B cell (primary cell): ENCODE measurements around the gene AIMP2. TPM values are rescaled to one million over a fixed set of nuclear protein-coding genes. Genes with fewer than 3 reads are reported as not detected.

ENCODE experiments used
- ATAC-seq: fragments of 200-7000 bp; cut with Tn5 transposase; one replicate; pipeline ENCODE4 v1.10.0; 2021; ENCODE audit warnings: low read depth, mild to moderate bottlenecking, moderate number of reproducible peaks, moderate library complexity
- CTCF ChIA-PET: fragments of 350-600 bp; sonication (Branson Sonifier 250); formaldehyde crosslinking; loops from one replicate; lab custom pipeline; 2021; ENCODE audit warnings: antibody characterized with exemption, inconsistent platforms; lab: Charles Lee
- POLR2A ChIA-PET: fragments of 350-600 bp; sonication (Branson Sonifier 250); formaldehyde crosslinking; loops from one replicate; lab custom pipeline; 2021; ENCODE audit warnings: antibody characterized with exemption; lab: Charles Lee
- DNase-seq: peaks from one replicate; pipeline ENCODE4 v3.0.0; 2013
- H2AFZ ChIP-seq: 2 replicates; pipeline ENCODE4 v1.6.1; 2012; ENCODE audit warnings: mild to moderate bottlenecking, low read depth, low read length; ENCODE audit not compliant: insufficient read depth, poor library complexity, severe bottlenecking
- H3K27ac ChIP-seq, 2 donors: 1 replicate in 1 of 2; 2 replicates in 1 of 2; pipeline ENCODE4 v1.5.1; 2012 to 2013; ENCODE audit warnings: low read length in 2 of 2, mild to moderate bottlenecking in 2 of 2, moderate library complexity in 1 of 2
- H3K27me3 ChIP-seq, 4 experiments: fragments of 200-600 bp in 1 of 4; sonication (generic) in 1 of 4; replicated peaks in 1 of 4; 1 replicate in 2 of 4; 2 replicates in 2 of 4; pipeline versions ENCODE4 v1.6.1 to v1.7.0; 2013 to 2016; ENCODE audit warnings: low read length in 3 of 4, mild to moderate bottlenecking in 2 of 4, mixed read lengths in 1 of 4, moderate library complexity in 1 of 4; ENCODE audit not compliant: insufficient read depth in 4 of 4, control insufficient read depth in 3 of 4; ENCODE audit errors: control extremely low read depth in 1 of 4
- H3K36me3 ChIP-seq, 2 experiments: replicated peaks in 1 of 2; 1 replicate in 1 of 2; 2 replicates in 1 of 2; pipeline versions ENCODE4 v1.6.1 to v1.7.1; 2013; ENCODE audit warnings: low read length in 1 of 2; ENCODE audit not compliant: insufficient read depth in 2 of 2, control insufficient read depth in 1 of 2; ENCODE audit errors: control extremely low read depth in 1 of 2, extremely low read depth in 1 of 2
- H3K4me1 ChIP-seq, 2 donors: fragments of 200-600 bp in 1 of 2; sonication (generic) in 1 of 2; 1 replicate in 1 of 2; 2 replicates in 1 of 2; pipeline versions ENCODE4 v1.5.1 to v1.6.1; 2013 to 2017; ENCODE audit warnings: low read length in 2 of 2; ENCODE audit not compliant: control insufficient read depth in 2 of 2, insufficient read depth in 2 of 2
- H3K4me2 ChIP-seq: replicated peaks from 2 replicates; pipeline ENCODE3; 2012; ENCODE audit warnings: mild to moderate bottlenecking, low read depth, low read length; ENCODE audit not compliant: poor library complexity, severe bottlenecking
- H3K4me3 ChIP-seq, 5 experiments: fragments of 200-600 bp in 1 of 5; sonication (generic) in 1 of 5; 1 replicate in 3 of 5; 2 replicates in 2 of 5; pipeline versions ENCODE4 v1.5.1 to v1.7.0; 2011 to 2016; ENCODE audit warnings: low read length in 4 of 5, mild to moderate bottlenecking in 4 of 5, low read depth in 2 of 5, control low read depth in 1 of 5, moderate library complexity in 1 of 5; ENCODE audit not compliant: insufficient read depth in 1 of 5; ENCODE audit errors: control extremely low read depth in 1 of 5, extremely low read depth in 1 of 5
- H3K79me2 ChIP-seq: fragments of 200-600 bp; sonication (generic); one replicate; pipeline ENCODE4 v1.6.0; 2016; ENCODE audit warnings: low read length; ENCODE audit not compliant: control insufficient read depth, insufficient read depth
- H3K9ac ChIP-seq: fragments of 200-600 bp; sonication (generic); 2 replicates; pipeline ENCODE4 v1.6.1; 2017; ENCODE audit warnings: mild to moderate bottlenecking, low read length, moderate library complexity
- H3K9me3 ChIP-seq, 3 donors: one replicate each; pipeline versions ENCODE4 v1.6.1 to v1.7.1; 2013; ENCODE audit warnings: low read length in 2 of 3; ENCODE audit not compliant: control insufficient read depth in 2 of 3, insufficient read depth in 1 of 3; ENCODE audit errors: control extremely low read depth in 1 of 3
- H4K20me1 ChIP-seq: 2 replicates; pipeline ENCODE4 v1.6.0; 2012; ENCODE audit warnings: mild to moderate bottlenecking, low read length; ENCODE audit not compliant: insufficient read depth, control insufficient read depth, poor library complexity, severe bottlenecking
- H3K27ac Mint-ChIP-seq: one replicate; pipeline ENCODE4 v1.8.0; 2021; ENCODE audit warnings: mixed read lengths
- H3K27me3 Mint-ChIP-seq: one replicate; pipeline ENCODE4 v1.8.0; 2021; ENCODE audit warnings: mixed read lengths
- H3K4me1 Mint-ChIP-seq: one replicate; pipeline ENCODE4 v1.8.0; 2021; ENCODE audit warnings: mixed read lengths
- H3K4me3 Mint-ChIP-seq: one replicate; pipeline ENCODE4 v1.8.0; 2021; ENCODE audit warnings: mixed read lengths
- H3K9me3 Mint-ChIP-seq: one replicate; pipeline ENCODE4 v1.8.0; 2022; ENCODE audit warnings: mixed read lengths; ENCODE audit not compliant: insufficient read depth
- EZH2 ChIP-seq: IDR thresholded peaks from 2 replicates; pipeline ENCODE4 v1.6.1; 2012; ENCODE audit warnings: borderline replicate concordance, low read depth, mild to moderate bottlenecking, moderate library complexity, low read length; ENCODE audit not compliant: insufficient read depth, poor library complexity, severe bottlenecking
- WGBS: methylation state at CpG from one replicate; pipeline ENCODE4 v1.1.5; 2013; ENCODE audit warnings: missing lambda C conversion rate; ENCODE audit not compliant: insufficient coverage; 5-methylcytosine and 5-hydroxymethylcytosine counted together
- intact Hi-C: fragments of 100-400 bp; cut with micrococcal nuclease; formaldehyde crosslinking; loops from one replicate; pipeline ENCODE4 v1.10.0; 2022
- polyA plus RNA-seq: library from polyadenylated mRNA; depleted of rRNA; stranded (reverse); fragments of >200 nt; gene quantifications from 2 replicates; pipeline ENCODE4 v1.2.3, GENCODE V29; 2012
- total RNA-seq, 2 donors: library from RNA; stranded (reverse); fragments of 120-200 nt in 1 of 2; gene quantifications; 1 replicate in 1 of 2; 2 replicates in 1 of 2; pipeline versions ENCODE4 v1.2.3 to v1.2.4, GENCODE V29; 2013 to 2022
- TF ChIP-seq, protein P1 (sequence below): fragments of 200-600 bp; IDR thresholded peaks from one replicate; pipeline ENCODE4 v1.8.0; 2022; ENCODE audit warnings: antibody characterized with exemption, mild to moderate bottlenecking

The AIMP2 gene
- total and polyA plus RNA-seq, 2 donors (not counting 1 experiment from before 2014, with no cell fraction given) = 11.7 to 14.0 TPM

DNA sequence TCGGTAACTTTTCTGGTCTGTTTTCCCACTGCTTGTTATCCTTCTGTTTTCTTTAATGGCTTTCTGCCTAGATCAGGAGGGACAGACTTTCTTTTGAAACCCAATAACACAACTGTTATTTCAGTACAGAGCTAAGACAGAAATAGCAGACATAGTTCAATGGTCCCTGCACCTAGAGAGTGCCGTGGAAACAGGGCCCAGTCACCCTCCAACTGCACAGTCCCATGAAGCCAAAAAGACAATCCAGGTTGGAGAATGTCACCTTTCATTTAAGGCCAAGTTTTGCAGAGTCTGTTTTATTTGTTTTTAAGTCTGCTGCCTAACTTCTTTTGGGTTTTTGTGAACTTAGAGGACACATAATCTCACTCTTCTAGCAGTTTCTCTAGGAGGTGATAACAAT lies 2.5 kb downstream of the AIMP2 start:
- Mint-ChIP-seq H3K4me1 (peaks cover 36% of the 10 kb centered on the region), H3K27me3 (no peaks in the 10 kb centered on the region), H3K4me3 (no peak overlapping the region), H3K9me3 (no peaks in the 10 kb centered on the region), H3K27ac (no peak overlapping the region)
- H2AFZ ChIP-seq = no peak overlapping the region
- H3K27me3 ChIP-seq = no peaks in the 10 kb centered on the region
- DNase-seq = no peak
- H3K79me2 ChIP-seq = peaks cover 58% of the 10 kb centered on the region
- no peak for TF ChIP-seq EZH2
- TF ChIP-seq, protein P1, sequence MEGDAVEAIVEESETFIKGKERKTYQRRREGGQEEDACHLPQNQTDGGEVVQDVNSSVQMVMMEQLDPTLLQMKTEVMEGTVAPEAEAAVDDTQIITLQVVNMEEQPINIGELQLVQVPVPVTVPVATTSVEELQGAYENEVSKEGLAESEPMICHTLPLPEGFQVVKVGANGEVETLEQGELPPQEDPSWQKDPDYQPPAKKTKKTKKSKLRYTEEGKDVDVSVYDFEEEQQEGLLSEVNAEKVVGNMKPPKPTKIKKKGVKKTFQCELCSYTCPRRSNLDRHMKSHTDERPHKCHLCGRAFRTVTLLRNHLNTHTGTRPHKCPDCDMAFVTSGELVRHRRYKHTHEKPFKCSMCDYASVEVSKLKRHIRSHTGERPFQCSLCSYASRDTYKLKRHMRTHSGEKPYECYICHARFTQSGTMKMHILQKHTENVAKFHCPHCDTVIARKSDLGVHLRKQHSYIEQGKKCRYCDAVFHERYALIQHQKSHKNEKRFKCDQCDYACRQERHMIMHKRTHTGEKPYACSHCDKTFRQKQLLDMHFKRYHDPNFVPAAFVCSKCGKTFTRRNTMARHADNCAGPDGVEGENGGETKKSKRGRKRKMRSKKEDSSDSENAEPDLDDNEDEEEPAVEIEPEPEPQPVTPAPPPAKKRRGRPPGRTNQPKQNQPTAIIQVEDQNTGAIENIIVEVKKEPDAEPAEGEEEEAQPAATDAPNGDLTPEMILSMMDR = no peak
- ATAC-seq = no peak
- H3K9ac ChIP-seq = no peak overlapping the region
- intact Hi-C loops = no loop called here
- H3K4me3 ChIP-seq = no peak overlapping the region
- CTCF ChIA-PET = interaction anchor here (1.2 to 2.3 kb wide), 2 partner anchors 14 to 309 kb away, joined by 3 to 5 read pairs; no protein-coding TSS in a partner anchor
- 100% methylated on average over 1 of the region's 2 CpGs for WGBS
- POLR2A ChIA-PET = no interaction called here
- H3K4me1 ChIP-seq = peaks cover 3 to 9% of the 10 kb centered on the region in 2 donors
- no peak overlapping the region for H3K27ac ChIP-seq
- no peaks in the 10 kb centered on the region for H3K9me3 ChIP-seq
- no peak overlapping the region for H3K4me2 ChIP-seq
- peaks cover 4% of the 10 kb centered on the region for H4K20me1 ChIP-seq
- H3K36me3 ChIP-seq = peaks cover 0 to 16% of the 10 kb centered on the region in 2 experiments

DNA sequence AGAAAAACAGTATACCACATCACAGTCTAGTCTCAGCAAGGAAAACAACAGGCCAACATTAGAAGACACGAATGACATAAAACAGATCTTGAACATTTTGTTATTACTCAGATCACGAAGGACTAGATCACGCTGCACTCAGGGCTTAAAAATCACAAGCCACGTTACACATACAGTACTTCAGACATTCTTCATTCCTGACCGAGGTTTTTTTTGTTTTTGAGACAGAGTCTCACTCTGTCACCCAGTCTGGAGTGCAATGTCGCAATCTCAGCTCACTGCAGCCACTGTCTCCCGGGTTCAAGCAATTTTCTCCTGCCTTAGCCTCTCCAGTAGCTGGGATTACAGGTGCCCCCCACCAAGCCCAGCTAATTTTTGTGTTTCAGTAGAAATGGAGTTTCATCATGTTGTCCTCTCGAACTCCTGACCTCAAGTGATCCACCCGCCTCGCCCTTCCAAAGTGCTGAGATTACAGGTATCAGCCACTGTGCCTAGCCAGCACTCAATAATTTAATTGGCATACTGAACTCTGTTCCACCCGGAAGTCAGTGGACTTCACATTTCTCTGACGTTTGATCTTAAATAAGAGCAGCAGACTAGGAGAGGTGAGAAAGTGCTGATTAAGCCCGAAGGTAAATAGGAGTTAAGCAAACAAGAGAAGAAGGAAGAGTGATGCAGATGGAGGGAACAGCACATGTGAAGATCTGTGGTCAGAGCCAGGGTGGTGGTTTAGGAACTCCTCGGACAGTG lies 3.5 kb downstream of the AIMP2 start:
- Histone ChIP-seq H3K9ac (no peak overlapping the region), H3K4me2 (no peak overlapping the region), H3K79me2 (peaks cover 52% of the 10 kb centered on the region), H3K36me3 (peaks cover 0 to 21% of the 10 kb centered on the region in 2 experiments), H3K4me3 (no peak overlapping the region), H2AFZ (no peak overlapping the region), H3K9me3 (no peaks in the 10 kb centered on the region), H3K4me1 (peaks cover 3 to 9% of the 10 kb centered on the region in 2 donors), H3K27me3 (no peaks in the 10 kb centered on the region), H3K27ac (no peak overlapping the region), H4K20me1 (peaks cover 4% of the 10 kb centered on the region)
- 84% methylated on average over 12 of the region's 14 CpGs for WGBS
- CTCF ChIA-PET = interaction anchor here (1.2 to 2.3 kb wide), 2 partner anchors 15 to 308 kb away, joined by 3 to 5 read pairs; no protein-coding TSS in a partner anchor
- ATAC-seq (no peak), DNase-seq (no peak)
- POLR2A ChIA-PET = no interaction called here
- H3K27me3 Mint-ChIP-seq = no peaks in the 10 kb centered on the region
- peaks cover 31% of the 10 kb centered on the region for H3K4me1 Mint-ChIP-seq
- intact Hi-C loops = no loop called here
- no peak overlapping the region for H3K27ac Mint-ChIP-seq
- H3K9me3 Mint-ChIP-seq = no peaks in the 10 kb centered on the region
- no peak overlapping the region for H3K4me3 Mint-ChIP-seq
- TF ChIP-seq EZH2 = no peak
- TF ChIP-seq, protein P1 = no peak
